ENCODE data around the gene CTNNA3.

- no peak for TF ChIP-seq CTCF (IDR thresholded peaks at IDR 0.05)
- no peak for TF ChIP-seq SIN3A (IDR thresholded peaks at IDR 0.05; ENCODE audit: borderline replicate concordance, insufficient read depth, low read depth, low read length)
- TF ChIP-seq POLR2AphosphoS5 (IDR thresholded peaks at IDR 0.05; ENCODE audit: low read depth, low read length) = no peak
Measured at GRCh38 chr10:67477868-67478267, 218.1 kb downstream of the CTNNA3 start.
